Inflammatory macrophage (primary cell): ENCODE results near the gene HMGN1.

ENCODE experiments used
- DNase-seq, 2 donors: peaks; one replicate each; pipeline ENCODE4 v3.0.0-alpha.2; 2020 to 2022

The HMGN1 gene

GRCh38 chr21:39367783-39368182 lies 18.9 kb upstream of the HMGN1 start:
- DNase-seq: no peak

- no peak for DNase-seq
These were observed 17.7 kb upstream of the HMGN1 start for GRCh38 chr21:39366563-39366962.

- no peak for DNase-seq
These were observed 16.1 kb upstream of the HMGN1 start for GRCh38 chr21:39364949-39365348.

- DNase-seq: no peak
These were observed 15.0 kb upstream of the HMGN1 start for GRCh38 chr21:39363607-39364555.

DNA sequence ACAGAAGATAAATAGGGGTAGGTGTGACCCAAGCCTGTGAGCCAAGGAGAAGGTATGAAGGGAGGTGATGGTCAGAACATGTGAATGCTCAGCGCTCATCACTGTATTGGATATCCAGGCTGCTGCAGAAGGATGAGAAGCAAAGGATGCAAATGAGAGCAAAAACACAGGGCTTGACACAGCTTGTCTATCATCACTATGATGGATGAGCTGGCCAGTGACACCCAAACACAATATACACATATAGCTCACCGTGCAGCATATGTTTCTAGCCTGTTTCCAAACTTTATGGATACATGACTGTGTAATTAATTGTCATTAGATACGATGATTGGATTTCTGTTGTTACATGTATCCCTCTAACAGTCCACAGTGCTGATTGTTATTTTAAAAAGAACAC lies 13.8 kb upstream of the HMGN1 start:
- DNase-seq: no peak

DNA sequence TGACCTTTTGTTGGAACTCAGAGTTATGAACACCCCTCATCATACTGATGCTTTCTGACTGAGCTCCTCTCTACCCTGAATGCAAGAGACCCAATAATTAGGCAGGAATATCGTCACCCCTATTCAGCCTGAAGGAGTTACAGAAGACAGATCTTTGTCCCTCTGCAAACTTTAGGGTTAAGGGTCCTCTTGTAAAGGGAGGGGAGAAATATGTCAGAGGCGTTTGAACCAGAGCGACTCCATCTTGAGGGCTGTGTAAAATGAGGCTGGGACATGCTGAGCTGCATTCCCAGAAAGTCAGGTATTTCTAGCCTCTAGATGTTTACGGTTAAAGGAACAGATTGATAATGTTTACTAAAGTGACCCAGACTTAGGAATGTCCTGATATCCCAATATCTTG lies 10.5 kb upstream of the HMGN1 start:
- DNase-seq: no peak

DNA sequence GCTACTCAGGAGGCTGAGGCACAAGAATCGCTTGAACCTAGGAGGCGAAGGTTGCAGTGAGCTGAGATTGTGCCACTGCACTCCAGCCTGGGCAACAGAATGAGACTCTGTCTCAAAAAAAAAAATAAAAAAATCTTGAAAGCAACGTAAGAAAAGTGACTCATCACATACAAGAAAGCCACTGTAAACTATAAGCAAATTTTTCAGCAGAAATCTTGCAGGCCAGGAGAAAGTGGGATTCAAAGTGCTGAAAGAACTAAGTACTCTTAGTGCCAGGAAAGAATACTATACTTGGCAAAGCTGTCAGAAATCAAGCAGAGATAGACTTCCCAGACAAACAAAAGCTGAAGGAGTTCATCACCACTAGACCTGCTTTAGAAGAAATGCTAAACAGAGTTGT lies 4.4 kb upstream of the HMGN1 start:
- DNase-seq: no peak

- DNase-seq: no peak
These were observed 1.5 kb upstream of the HMGN1 start for GRCh38 chr21:39350094-39351005.

DNA sequence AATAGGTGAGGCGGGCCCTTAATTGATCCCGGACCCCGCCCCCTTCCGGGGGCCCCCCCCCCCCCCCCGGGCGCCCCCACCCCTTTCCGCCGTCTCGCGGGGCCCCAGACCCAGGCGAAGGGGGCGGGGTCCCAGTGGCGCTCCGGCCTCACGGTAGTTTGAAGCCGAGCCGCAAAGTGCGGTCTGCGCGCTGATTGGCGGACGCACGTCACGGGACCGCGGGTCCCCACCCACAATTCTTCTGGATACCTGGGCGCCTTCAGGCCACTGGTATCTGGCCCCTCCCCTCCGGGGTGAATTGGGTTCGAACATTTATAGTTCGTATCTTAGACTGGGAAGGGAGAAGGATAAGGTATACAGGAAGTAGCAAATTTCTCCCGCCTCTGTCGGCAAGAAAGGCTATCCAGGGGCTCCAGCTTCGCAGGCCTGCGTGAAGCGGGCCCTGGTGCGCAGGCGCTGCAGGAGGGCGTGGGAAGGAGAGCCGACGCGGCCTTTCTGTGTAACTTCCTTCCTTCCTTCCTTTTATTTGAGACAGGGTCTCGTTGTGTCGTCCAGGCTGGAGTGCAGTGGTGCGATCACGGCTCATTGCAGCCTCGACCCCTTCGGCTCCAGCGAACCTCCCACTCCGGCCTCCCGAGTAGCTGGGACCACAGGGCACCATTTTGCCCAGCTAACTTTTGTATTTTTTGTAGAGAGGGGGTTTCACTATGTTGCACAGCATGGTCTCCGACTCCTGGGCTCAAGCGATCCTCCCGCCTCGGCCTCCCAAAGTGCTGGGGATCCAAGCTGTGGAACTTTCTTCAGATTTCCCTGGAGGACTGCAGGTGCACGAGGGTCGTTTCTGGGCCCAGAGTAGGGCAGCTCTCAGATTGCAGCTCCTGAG lies 564 bp upstream of the HMGN1 start:
- DNase-seq: peak; percentile 92 to 96

GRCh38 chr21:39348040-39348354 lies 891 bp downstream of the HMGN1 start:
- peak in 1 of 2 donors; percentile 12 for DNase-seq

GRCh38 chr21:39347537-39347936 lies 1.4 kb downstream of the HMGN1 start:
- peak in 1 of 2 donors; percentile 3 for DNase-seq

DNA sequence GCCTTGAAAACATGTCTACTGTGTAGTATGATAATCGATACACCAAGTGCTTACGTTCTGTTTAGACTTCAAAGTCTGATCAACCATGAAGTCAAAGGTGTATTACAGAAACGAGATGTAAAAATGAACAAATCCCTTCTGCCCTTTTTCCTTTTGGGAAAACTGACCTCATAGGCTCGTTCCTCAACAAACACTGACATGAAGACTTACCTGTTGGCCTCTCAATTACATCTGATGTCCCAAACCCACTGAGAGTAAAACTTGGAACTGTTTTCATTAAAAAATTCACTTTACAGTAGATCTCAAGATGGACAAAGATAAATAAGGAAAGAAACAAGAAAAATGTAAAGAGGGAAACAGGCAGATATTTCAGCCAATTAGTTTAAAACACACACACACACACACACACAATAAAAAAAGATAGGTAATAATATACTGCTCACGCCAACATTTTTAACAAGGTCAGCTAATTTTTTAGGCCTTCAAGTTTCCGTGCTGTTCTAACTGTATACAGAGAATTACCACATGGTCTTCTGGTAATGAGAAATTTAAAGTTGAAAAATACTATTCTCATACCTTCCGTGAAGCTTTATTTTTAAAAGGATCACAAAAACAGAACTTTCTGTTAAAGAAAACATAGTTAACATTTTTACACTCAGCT lies 2.1 kb downstream of the HMGN1 start:
- DNase-seq: no peak

DNA sequence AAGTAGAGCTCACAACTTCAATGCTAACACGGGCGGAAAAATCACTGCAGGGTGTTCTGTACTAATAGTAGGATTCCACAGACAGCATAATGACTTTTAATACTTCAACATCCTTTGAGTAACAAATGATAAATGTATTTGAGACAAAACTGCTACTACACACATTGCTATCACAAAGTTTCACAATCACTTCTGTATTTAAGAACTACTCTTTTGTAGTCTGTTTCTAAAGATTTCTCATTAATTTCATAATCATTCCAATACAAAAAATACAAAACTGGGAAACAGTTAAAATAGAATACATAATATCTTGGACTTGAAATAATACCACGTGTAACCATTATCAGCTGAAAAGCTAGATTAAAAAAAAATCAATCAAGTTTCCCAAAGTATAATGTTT lies 2.7 kb downstream of the HMGN1 start:
- DNase-seq: peak in 1 of 2 donors; percentile 53

DNA sequence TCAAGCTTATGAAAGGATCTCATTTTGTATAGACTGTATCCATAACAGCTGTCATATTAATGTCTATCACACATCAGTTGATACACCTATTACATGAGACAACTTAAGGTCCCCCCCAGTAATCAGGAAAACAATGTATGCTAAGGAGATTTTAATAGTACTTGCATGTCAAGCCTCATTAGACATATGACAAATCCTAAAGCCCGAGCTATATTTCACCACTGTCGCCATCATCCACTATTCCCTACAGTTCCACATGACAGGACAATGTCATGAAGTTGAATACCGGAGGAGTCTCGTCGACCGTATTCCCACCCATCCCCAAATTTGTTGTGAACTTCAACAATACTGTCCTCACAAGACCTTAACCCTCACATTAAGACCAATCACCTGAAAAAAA lies 3.4 kb downstream of the HMGN1 start:
- no peak for DNase-seq

DNA sequence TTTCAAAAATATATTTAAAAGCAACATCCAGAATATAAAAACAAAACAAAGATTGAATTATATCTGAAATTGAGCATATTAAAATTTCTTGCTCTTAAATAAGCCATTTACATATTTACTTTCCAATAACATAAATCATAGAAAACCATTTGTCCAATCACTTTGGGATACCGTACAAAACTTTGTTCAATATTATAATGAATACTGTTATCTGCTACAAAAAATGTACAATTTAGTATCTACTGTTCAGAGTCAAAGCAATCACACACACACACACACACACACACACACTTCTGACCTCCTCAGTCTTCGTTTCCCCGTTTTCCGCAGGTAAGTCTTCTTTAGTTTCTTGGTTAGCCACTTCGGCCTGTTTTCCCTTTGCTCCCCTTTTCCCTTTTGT lies 4.0 kb downstream of the HMGN1 start:
- no peak for DNase-seq

DNA sequence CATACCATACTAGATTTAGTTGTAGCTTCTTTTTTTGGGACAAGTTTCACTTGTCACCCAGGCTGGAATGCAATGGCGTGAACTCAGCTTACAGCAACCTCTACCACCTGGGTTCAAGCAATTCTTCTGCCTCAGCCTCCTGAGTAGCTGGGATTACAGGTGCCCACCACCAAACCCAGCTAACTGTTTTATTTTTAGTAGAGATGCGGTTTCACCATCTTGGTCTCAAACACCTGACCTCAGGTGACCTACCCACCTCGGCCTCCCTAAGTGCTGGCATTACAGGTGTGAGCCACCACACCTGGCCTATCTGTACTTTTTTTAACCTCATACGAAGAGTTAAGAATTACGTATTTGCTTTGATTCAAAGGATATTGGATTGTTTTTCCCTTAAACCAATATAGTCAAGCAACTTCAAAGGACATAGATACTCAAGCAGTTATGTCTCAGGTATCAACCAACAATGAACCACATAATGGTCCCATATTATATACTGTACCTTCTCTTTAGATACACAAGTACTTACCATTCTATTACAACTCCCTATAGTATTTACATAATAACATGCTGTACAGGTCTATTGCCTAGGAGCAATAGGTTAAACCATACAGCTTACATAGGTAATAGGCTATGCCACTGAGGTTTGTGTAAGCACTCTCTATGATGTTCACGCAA lies 7.5 kb downstream of the HMGN1 start:
- no peak for DNase-seq

DNA sequence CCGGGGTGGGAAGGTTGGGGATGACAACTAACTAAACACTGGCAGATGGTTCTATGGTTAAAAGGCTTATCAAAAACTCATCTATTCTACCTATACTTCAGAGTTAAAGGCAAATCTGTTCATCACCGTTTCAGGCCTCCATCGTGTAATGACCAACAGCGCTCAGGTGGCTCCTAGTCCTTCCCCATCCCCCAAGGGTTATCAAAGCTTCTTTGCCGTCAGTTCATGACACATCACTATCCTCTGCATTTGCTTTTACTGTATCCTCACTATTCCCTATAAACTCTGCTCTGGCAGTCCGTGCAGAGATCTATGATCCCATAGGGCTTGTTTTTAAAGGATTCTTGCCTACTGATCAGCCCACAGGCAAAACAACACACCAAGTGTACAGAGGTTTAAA lies 8.2 kb downstream of the HMGN1 start:
- DNase-seq: no peak

DNA sequence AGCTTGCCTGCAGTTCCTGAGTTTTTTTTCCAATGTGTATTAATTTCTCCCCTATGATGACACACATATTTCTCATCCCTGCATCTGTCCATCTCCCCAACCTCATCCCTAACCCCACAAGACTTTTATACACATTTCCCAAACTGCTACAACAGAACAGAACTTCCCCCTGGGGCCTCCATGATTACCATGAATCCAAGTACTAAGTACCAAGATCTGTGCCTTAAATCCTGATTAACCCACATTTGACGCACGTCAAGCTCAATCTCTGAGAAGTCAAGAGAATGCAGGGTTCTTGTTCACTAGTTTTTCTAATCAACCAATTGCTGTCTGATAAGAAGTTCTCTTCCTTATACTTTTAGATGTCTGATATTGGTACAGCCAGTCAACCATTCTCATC lies 9.7 kb downstream of the HMGN1 start:
- DNase-seq: no peak

DNA sequence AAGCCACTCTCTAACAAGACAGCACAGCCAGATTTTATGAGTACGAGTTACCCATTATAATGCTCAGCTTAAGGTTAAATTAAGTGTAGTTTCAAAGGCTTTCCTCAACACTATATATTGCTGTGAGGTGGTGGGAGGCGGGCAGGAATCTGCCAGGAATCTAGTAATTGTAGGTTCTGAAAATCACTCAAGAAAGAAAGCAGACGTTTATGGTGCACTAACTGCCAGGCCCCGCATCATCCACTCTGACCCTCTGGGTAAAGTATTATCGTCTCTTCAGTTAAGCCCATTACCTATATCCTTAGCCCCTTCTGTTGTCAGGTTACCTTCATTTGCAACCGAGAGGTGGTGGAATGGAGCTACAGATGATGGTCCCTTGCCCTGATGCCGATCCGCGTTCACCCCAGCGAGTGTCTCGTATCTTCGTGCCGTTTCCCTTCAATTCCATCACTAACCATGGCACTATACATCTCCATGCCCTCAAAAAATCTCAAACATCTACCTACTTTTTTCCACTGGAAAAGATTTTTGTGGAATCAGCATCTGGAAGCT lies 12.4 kb downstream of the HMGN1 start:
- DNase-seq: no peak

GRCh38 chr21:39334611-39335010 lies 14.3 kb downstream of the HMGN1 start:
- DNase-seq: no peak

GRCh38 chr21:39332175-39332574 lies 16.7 kb downstream of the HMGN1 start:
- no peak for DNase-seq
